ENCODE results near the gene BOLA2.
"Not testable (repeated sequence)": the region's sequence is repeated elsewhere in the genome, so short reads cannot be mapped to it uniquely, and the experiment has no call there.

DNA sequence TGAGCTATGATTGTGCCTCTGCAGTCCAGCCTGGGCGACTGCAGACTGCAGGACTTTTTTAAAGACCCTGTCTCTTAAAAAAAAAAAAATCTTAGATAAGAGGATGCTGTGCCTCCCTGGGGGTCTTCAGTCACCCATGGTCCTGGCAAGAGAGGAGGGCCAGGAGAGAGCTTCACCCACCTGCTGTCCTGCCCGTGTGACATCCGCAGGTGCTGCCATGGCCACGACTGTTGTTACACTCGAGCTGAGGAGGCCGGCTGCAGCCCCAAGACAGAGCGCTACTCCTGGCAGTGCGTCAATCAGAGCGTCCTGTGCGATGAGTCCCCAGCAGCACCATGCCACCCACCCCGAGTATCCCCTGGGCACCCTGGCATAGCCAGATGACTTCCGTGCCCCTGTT is 28.1 kb upstream of the BOLA2 start:
- not testable (repeated sequence) for TF ChIP-seq EZH2phosphoT487 (IDR thresholded peaks at IDR 0.05; ENCODE audit: borderline replicate concordance, low read length); EZH2 (IDR thresholded peaks at IDR 0.05; ENCODE audit: low read length, unreplicated experiment)
- TF ChIP-seq, protein P1, sequence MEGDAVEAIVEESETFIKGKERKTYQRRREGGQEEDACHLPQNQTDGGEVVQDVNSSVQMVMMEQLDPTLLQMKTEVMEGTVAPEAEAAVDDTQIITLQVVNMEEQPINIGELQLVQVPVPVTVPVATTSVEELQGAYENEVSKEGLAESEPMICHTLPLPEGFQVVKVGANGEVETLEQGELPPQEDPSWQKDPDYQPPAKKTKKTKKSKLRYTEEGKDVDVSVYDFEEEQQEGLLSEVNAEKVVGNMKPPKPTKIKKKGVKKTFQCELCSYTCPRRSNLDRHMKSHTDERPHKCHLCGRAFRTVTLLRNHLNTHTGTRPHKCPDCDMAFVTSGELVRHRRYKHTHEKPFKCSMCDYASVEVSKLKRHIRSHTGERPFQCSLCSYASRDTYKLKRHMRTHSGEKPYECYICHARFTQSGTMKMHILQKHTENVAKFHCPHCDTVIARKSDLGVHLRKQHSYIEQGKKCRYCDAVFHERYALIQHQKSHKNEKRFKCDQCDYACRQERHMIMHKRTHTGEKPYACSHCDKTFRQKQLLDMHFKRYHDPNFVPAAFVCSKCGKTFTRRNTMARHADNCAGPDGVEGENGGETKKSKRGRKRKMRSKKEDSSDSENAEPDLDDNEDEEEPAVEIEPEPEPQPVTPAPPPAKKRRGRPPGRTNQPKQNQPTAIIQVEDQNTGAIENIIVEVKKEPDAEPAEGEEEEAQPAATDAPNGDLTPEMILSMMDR (conservative IDR thresholded peaks at IDR 0.05; ENCODE audit: low read depth, low read length): not testable (repeated sequence)

Data from PC-3 (cell line).